GM19467 (cell line): ENCODE results near the gene FBXO45.
"Not testable (repeated sequence)": the region's sequence is repeated elsewhere in the genome, so short reads cannot be mapped to it uniquely, and the experiment has no call there.

Experiments
- ATAC-seq: cut with Tn5 transposase; IDR thresholded peaks from one replicate; pipeline ENCODE4 v1.9.1; 2021; ENCODE audit warnings: mild to moderate bottlenecking, moderate library complexity; ENCODE audit not compliant: unreplicated experiment

Gene FBXO45

GRCh38 chr3:196615234-196615633 is 46.8 kb downstream of the FBXO45 start:
- ATAC-seq = not testable (repeated sequence)

GRCh38 chr3:196617256-196617655 is 48.8 kb downstream of the FBXO45 start:
- no peak for ATAC-seq

GRCh38 chr3:196619223-196619622 is 50.8 kb downstream of the FBXO45 start:
- ATAC-seq = no peak

GRCh38 chr3:196619627-196620026 is 51.2 kb downstream of the FBXO45 start:
- ATAC-seq = not testable (repeated sequence)

- ATAC-seq = no peak
These were observed 51.7 kb downstream of the FBXO45 start for GRCh38 chr3:196620161-196620604.

GRCh38 chr3:196620684-196621083 is 52.2 kb downstream of the FBXO45 start:
- no peak for ATAC-seq

- ATAC-seq = no peak
These were observed 53.2 kb downstream of the FBXO45 start for GRCh38 chr3:196621611-196622010.

GRCh38 chr3:196624067-196624790 is 55.8 kb downstream of the FBXO45 start:
- ATAC-seq = no peak

GRCh38 chr3:196624907-196625306 is 56.4 kb downstream of the FBXO45 start:
- no peak for ATAC-seq

GRCh38 chr3:196625331-196625730 is 56.9 kb downstream of the FBXO45 start:
- ATAC-seq = no peak

GRCh38 chr3:196627918-196628231 is 59.4 kb downstream of the FBXO45 start:
- no peak for ATAC-seq

GRCh38 chr3:196629228-196629627 is 60.8 kb downstream of the FBXO45 start:
- ATAC-seq = no peak

- ATAC-seq = no peak
These were observed 63.2 kb downstream of the FBXO45 start for GRCh38 chr3:196631682-196632045.

GRCh38 chr3:196632046-196632751 is 63.7 kb downstream of the FBXO45 start:
- ATAC-seq = peak; percentile 71

GRCh38 chr3:196633555-196634151 is 65.2 kb downstream of the FBXO45 start:
- ATAC-seq = no peak

- ATAC-seq = no peak
These were observed 65.8 kb downstream of the FBXO45 start for GRCh38 chr3:196634224-196634623.

- ATAC-seq = no peak
These were observed 66.4 kb downstream of the FBXO45 start for GRCh38 chr3:196634829-196635228.

- ATAC-seq = no peak
These were observed 68.2 kb downstream of the FBXO45 start for GRCh38 chr3:196636369-196637349.

- not testable (repeated sequence) for ATAC-seq
These were observed 69.5 kb downstream of the FBXO45 start for GRCh38 chr3:196637941-196638340.
